ENCODE data around the gene MCAM.

GRCh38 chr11:119317592-119318239, 786 bp upstream of the MCAM start:
- TF ChIP-seq EP300 (IDR thresholded peaks at IDR 0.05; ENCODE audit: borderline replicate concordance in 1 of 2, control insufficient read depth in 1 of 2, low read depth in 2 of 2, low read length in 2 of 2) = no peak
- TF ChIP-seq, protein P1, sequence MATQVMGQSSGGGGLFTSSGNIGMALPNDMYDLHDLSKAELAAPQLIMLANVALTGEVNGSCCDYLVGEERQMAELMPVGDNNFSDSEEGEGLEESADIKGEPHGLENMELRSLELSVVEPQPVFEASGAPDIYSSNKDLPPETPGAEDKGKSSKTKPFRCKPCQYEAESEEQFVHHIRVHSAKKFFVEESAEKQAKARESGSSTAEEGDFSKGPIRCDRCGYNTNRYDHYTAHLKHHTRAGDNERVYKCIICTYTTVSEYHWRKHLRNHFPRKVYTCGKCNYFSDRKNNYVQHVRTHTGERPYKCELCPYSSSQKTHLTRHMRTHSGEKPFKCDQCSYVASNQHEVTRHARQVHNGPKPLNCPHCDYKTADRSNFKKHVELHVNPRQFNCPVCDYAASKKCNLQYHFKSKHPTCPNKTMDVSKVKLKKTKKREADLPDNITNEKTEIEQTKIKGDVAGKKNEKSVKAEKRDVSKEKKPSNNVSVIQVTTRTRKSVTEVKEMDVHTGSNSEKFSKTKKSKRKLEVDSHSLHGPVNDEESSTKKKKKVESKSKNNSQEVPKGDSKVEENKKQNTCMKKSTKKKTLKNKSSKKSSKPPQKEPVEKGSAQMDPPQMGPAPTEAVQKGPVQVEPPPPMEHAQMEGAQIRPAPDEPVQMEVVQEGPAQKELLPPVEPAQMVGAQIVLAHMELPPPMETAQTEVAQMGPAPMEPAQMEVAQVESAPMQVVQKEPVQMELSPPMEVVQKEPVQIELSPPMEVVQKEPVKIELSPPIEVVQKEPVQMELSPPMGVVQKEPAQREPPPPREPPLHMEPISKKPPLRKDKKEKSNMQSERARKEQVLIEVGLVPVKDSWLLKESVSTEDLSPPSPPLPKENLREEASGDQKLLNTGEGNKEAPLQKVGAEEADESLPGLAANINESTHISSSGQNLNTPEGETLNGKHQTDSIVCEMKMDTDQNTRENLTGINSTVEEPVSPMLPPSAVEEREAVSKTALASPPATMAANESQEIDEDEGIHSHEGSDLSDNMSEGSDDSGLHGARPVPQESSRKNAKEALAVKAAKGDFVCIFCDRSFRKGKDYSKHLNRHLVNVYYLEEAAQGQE (IDR thresholded peaks at IDR 0.05; ENCODE audit: low read depth, low read length) = no peak
- TF ChIP-seq, protein P2, sequence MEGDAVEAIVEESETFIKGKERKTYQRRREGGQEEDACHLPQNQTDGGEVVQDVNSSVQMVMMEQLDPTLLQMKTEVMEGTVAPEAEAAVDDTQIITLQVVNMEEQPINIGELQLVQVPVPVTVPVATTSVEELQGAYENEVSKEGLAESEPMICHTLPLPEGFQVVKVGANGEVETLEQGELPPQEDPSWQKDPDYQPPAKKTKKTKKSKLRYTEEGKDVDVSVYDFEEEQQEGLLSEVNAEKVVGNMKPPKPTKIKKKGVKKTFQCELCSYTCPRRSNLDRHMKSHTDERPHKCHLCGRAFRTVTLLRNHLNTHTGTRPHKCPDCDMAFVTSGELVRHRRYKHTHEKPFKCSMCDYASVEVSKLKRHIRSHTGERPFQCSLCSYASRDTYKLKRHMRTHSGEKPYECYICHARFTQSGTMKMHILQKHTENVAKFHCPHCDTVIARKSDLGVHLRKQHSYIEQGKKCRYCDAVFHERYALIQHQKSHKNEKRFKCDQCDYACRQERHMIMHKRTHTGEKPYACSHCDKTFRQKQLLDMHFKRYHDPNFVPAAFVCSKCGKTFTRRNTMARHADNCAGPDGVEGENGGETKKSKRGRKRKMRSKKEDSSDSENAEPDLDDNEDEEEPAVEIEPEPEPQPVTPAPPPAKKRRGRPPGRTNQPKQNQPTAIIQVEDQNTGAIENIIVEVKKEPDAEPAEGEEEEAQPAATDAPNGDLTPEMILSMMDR (IDR thresholded peaks at IDR 0.05 in 2 of 3, conservative IDR thresholded peaks at IDR 0.05 in 1 of 3; ENCODE audit: control insufficient read depth in 2 of 3, extremely low read depth in 1 of 3, insufficient read depth in 1 of 3, low read depth in 3 of 3, low read length in 3 of 3) = no peak

Measured in GM12878 (cell line).